H9 (cell line): Measurements from ENCODE around the gene ACVR2B. TPM values are rescaled to one million over a fixed set of nuclear protein-coding genes. Genes with fewer than 3 reads are reported as not detected.

Experiments used
- DNase-seq: peaks from one replicate; pipeline ENCODE4 v3.0.0-alpha.2; 2017
- H2AFZ ChIP-seq: one replicate; pipeline ENCODE4 v1.6.1; 2013; ENCODE audit warnings: mild to moderate bottlenecking, low read length, control low read depth, moderate library complexity
- H2AK5ac ChIP-seq: 2 replicates; pipeline ENCODE4 v1.6.1; 2013; ENCODE audit warnings: low read length, control low read depth, mixed read lengths; ENCODE audit not compliant: insufficient read length
- H2BK120ac ChIP-seq: one replicate; pipeline ENCODE4 v1.6.1; 2013; ENCODE audit warnings: low read depth, mild to moderate bottlenecking, low read length, control low read depth, inconsistent platforms; ENCODE audit not compliant: poor library complexity, severe bottlenecking
- H2BK12ac ChIP-seq: 2 replicates; pipeline ENCODE4 v1.6.1; 2013; ENCODE audit warnings: low read length, control low read depth, mixed read lengths, low read depth; ENCODE audit not compliant: insufficient read length
- H2BK15ac ChIP-seq: 2 replicates; pipeline ENCODE4 v1.6.1; 2013; ENCODE audit warnings: low read depth, low read length, control low read depth
- H2BK20ac ChIP-seq: one replicate; pipeline ENCODE4 v1.6.1; 2013; ENCODE audit warnings: low read depth, mild to moderate bottlenecking, low read length, control low read depth, inconsistent platforms; ENCODE audit not compliant: poor library complexity, severe bottlenecking
- H2BK5ac ChIP-seq: 2 replicates; pipeline ENCODE4 v1.6.1; 2013; ENCODE audit warnings: low read length, control low read depth, mixed read lengths; ENCODE audit not compliant: insufficient read length
- H3K14ac ChIP-seq: 2 replicates; pipeline ENCODE4 v1.6.1; 2013; ENCODE audit warnings: low read length, control low read depth; ENCODE audit not compliant: insufficient read depth
- H3K18ac ChIP-seq: 2 replicates; pipeline ENCODE4 v1.6.1; 2013; ENCODE audit warnings: low read depth, mild to moderate bottlenecking, mixed read lengths, low read length, control low read depth; ENCODE audit not compliant: insufficient read length
- H3K23ac ChIP-seq: 2 replicates; pipeline ENCODE4 v1.6.1; 2013; ENCODE audit warnings: low read length, control low read depth, mixed read lengths, low read depth; ENCODE audit not compliant: insufficient read length
- H3K23me2 ChIP-seq: 2 replicates; pipeline ENCODE4 v1.6.1; 2013; ENCODE audit warnings: low read depth, mild to moderate bottlenecking, mixed read lengths, low read length, control low read depth; ENCODE audit not compliant: insufficient read length, poor library complexity, severe bottlenecking
- H3K27ac ChIP-seq: 2 replicates; pipeline ENCODE4 v1.5.1; 2013; ENCODE audit warnings: low read length, control low read depth, mixed read lengths, low read depth; ENCODE audit not compliant: insufficient read length
- H3K27me3 ChIP-seq: 2 replicates; pipeline ENCODE4 v1.6.1; 2013; ENCODE audit warnings: low read length, control low read depth, inconsistent platforms; ENCODE audit not compliant: insufficient read depth
- H3K4ac ChIP-seq: 2 replicates; pipeline ENCODE4 v1.6.1; 2013; ENCODE audit warnings: low read depth, mild to moderate bottlenecking, control low read depth, inconsistent platforms, low read length, moderate library complexity
- H3K4me1 ChIP-seq: 2 replicates; pipeline ENCODE4 v1.6.1; 2013; ENCODE audit warnings: low read length, control low read depth, inconsistent platforms; ENCODE audit not compliant: insufficient read depth
- H3K4me2 ChIP-seq: 2 replicates; pipeline ENCODE4 v1.6.1; 2013; ENCODE audit warnings: low read length, control low read depth, mixed read lengths; ENCODE audit not compliant: insufficient read length, insufficient read depth
- H3K56ac ChIP-seq: 2 replicates; pipeline ENCODE4 v1.6.1; 2013; ENCODE audit warnings: low read depth, mild to moderate bottlenecking, mixed read lengths, low read length, control low read depth; ENCODE audit not compliant: insufficient read length
- H3K79me1 ChIP-seq: 2 replicates; pipeline ENCODE4 v1.6.1; 2013; ENCODE audit warnings: low read depth, mild to moderate bottlenecking, moderate library complexity, low read length, control low read depth, inconsistent platforms; ENCODE audit not compliant: insufficient read depth, poor library complexity, severe bottlenecking
- H3K79me2 ChIP-seq: 2 replicates; pipeline ENCODE4 v1.6.1; 2013; ENCODE audit warnings: low read length, control low read depth, inconsistent platforms; ENCODE audit not compliant: insufficient read depth
- H3K9ac ChIP-seq: 2 replicates; pipeline ENCODE4 v1.6.1; 2013; ENCODE audit warnings: low read length, control low read depth, mixed read lengths; ENCODE audit not compliant: insufficient read length; ENCODE audit errors: extremely low read depth
- H3K9me3 ChIP-seq: one replicate; pipeline ENCODE4 v1.6.1; 2013; ENCODE audit warnings: low read depth, low read length, inconsistent platforms; ENCODE audit not compliant: control insufficient read depth
- H3T11ph ChIP-seq: one replicate; pipeline ENCODE4 v1.6.1; 2013; ENCODE audit warnings: mild to moderate bottlenecking, low read length, control low read depth, inconsistent platforms
- H4K20me1 ChIP-seq: one replicate; pipeline ENCODE4 v1.6.1; 2013; ENCODE audit not compliant: control insufficient read depth, insufficient read length, insufficient read depth
- H4K5ac ChIP-seq: 2 replicates; pipeline ENCODE4 v1.6.1; 2013; ENCODE audit warnings: low read depth, mild to moderate bottlenecking, mixed read lengths, low read length, control low read depth; ENCODE audit not compliant: insufficient read length
- H4K8ac ChIP-seq: replicated peaks from 2 replicates; pipeline ENCODE4 v1.6.1; 2013; ENCODE audit warnings: low read length, control low read depth, mixed read lengths, low read depth; ENCODE audit not compliant: insufficient read length
- H4K91ac ChIP-seq: 2 replicates; pipeline ENCODE4 v1.6.1; 2013; ENCODE audit warnings: low read depth, mild to moderate bottlenecking, moderate library complexity, mixed read lengths, low read length, control low read depth; ENCODE audit not compliant: insufficient read length
- H3K27ac Mint-ChIP-seq, 3 experiments: 2 replicates in 2 of 3; 3 replicates in 1 of 3; pipeline ENCODE4 v1.8.0; 2020 to 2021; ENCODE audit warnings: mixed read lengths in 3 of 3, mild to moderate bottlenecking in 1 of 3, moderate library complexity in 1 of 3
- H3K27me3 Mint-ChIP-seq: 2 replicates; pipeline ENCODE4 v1.8.0; 2021; ENCODE audit warnings: low read depth, mild to moderate bottlenecking, moderate library complexity, mixed read lengths
- H3K36me3 Mint-ChIP-seq, 3 experiments: 2 replicates in 2 of 3; 3 replicates in 1 of 3; pipeline ENCODE4 v1.8.0; 2020 to 2021; ENCODE audit warnings: low read depth in 3 of 3, mixed read lengths in 3 of 3; ENCODE audit not compliant: insufficient read depth in 1 of 3
- H3K4me1 Mint-ChIP-seq, 2 experiments: 2 replicates each; pipeline ENCODE4 v1.8.0; 2020; ENCODE audit warnings: mixed read lengths in 2 of 2
- H3K4me3 Mint-ChIP-seq, 2 experiments: 2 replicates in 1 of 2; 3 replicates in 1 of 2; pipeline ENCODE4 v1.8.0; 2020 to 2021; ENCODE audit warnings: mild to moderate bottlenecking in 2 of 2, mixed read lengths in 2 of 2, moderate library complexity in 1 of 2
- H3K9me3 Mint-ChIP-seq, 2 experiments: 2 replicates in 1 of 2; 3 replicates in 1 of 2; pipeline ENCODE4 v1.8.0; 2020; ENCODE audit warnings: mild to moderate bottlenecking in 2 of 2, mixed read lengths in 2 of 2, moderate library complexity in 1 of 2
- CTCF ChIP-seq: fragments of 200-600 bp; sonication (generic); conservative IDR thresholded peaks from 3 replicates; pipeline ENCODE4 v1.8.0; 2021; ENCODE audit warnings: antibody characterized with exemption, mild to moderate bottlenecking
- WGBS: extraction: QIAGEN DNeasy Blood & Tissue Kit; methylation state at CpG from one replicate; pipeline ENCODE4 v1.1.7; 2013; ENCODE audit warnings: missing lambda C conversion rate, low lambda C conversion rate, mixed read lengths; ENCODE audit not compliant: insufficient read length; ENCODE audit errors: extremely low coverage; 5-methylcytosine and 5-hydroxymethylcytosine counted together
- total RNA-seq: library from RNA; stranded (reverse); gene quantifications from 2 replicates; pipeline ENCODE4 v1.2.1, GENCODE V29; 2021

ACVR2B gene
- total RNA-seq, 1 experiment from 2014 or later, result 105 TPM

DNA sequence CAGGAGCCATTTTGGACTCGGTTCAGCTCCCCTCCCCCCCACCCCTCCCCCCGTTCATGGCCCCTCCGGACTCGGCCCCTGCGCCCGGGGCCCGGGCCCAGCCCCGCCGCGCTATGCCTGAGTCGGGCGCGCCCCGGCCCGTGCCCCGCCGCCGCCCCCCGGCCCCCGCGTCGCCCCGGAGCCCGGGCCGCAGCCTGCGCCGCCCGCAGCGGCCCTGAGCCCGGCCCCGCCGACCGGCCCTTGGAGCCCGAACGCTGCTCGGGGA is 155 bp downstream of the ACVR2B start:
- Histone ChIP-seq H3K79me2 (peaks cover 28% of the 10 kb centered on the region; the same call in 1 of the 2 replicates), H2BK15ac (no peak overlapping the region), H2BK12ac (no peak overlapping the region), H3K14ac (peak overlapping the region; percentile 82), H2AFZ (no peak overlapping the region), H3K4me1 (peaks cover 9% of the 10 kb centered on the region), H3K4me2 (peak overlapping the region; percentile 84), H4K5ac (peak overlapping the region; percentile 47), H3K9me3 (no peaks in the 10 kb centered on the region), H2BK20ac (no peak overlapping the region), H4K8ac (no peak overlapping the region), H3K27me3 (no peaks in the 10 kb centered on the region), H3K4ac (no peak overlapping the region), H3K18ac (peak overlapping the region; percentile 68), H3K23me2 (peaks cover 11% of the 10 kb centered on the region), H3K56ac (no peak overlapping the region), H3K27ac (no peak overlapping the region), H4K91ac (no peak overlapping the region), H2BK5ac (no peak overlapping the region), H2BK120ac (no peak overlapping the region), H3K79me1 (peaks cover 3% of the 10 kb centered on the region), H3T11ph (no peak overlapping the region), H2AK5ac (no peak overlapping the region), H3K23ac (no peak overlapping the region), H3K9ac (peak overlapping the region; percentile 85), H4K20me1 (peaks cover 2% of the 10 kb centered on the region)
- no peak overlapping the region for H3K27ac Mint-ChIP-seq
- peaks cover 9% of the 10 kb centered on the region for H3K27me3 Mint-ChIP-seq
- DNase-seq, result no peak
- H3K9me3 Mint-ChIP-seq, result peaks cover 5% of the 10 kb centered on the region in 2 experiments; a peak in 4 of 5 replicates
- H3K4me3 Mint-ChIP-seq, result peak overlapping the region; percentile 97 to 100
- peaks cover 4 to 7% (median 6%) of the 10 kb centered on the region in 3 experiments; a peak in 6 of 7 replicates for H3K36me3 Mint-ChIP-seq
- no CpG with 5 or more reads among the region's 36 CpGs for WGBS
- H3K4me1 Mint-ChIP-seq, result peaks cover 34 to 41% of the 10 kb centered on the region in 2 experiments
- no peak for TF ChIP-seq CTCF
